HG03280 (cell line): ENCODE data around the gene ADM5.

Source experiments
- ATAC-seq: cut with Tn5 transposase; IDR thresholded peaks from one replicate; pipeline ENCODE4 v1.9.1; 2021; ENCODE audit warnings: mild to moderate bottlenecking, moderate library complexity; ENCODE audit not compliant: unreplicated experiment

The ADM5 gene

GRCh38 chr19:49679771-49680413 is 9.5 kb upstream of the ADM5 start:
- no peak for ATAC-seq

GRCh38 chr19:49680421-49681351 is 8.7 kb upstream of the ADM5 start:
- ATAC-seq = no peak

DNA sequence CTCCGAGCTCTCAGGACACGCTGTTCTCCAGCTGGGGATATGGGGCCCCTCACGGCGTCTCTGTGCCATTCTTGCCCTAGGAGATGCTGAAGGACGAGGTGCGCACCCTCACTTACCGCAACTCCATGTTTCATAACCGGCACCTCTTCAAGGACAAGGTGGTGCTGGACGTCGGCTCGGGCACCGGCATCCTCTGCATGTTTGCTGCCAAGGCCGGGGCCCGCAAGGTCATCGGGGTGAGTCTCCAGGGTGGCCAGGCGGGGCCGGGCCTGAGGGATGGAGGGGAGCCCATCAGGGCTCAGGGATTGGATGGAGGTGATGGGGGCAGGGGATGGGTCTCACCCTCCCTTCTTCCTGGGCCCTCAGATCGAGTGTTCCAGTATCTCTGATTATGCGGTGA is 7.6 kb upstream of the ADM5 start:
- no peak for ATAC-seq

GRCh38 chr19:49682274-49682673 is 7.1 kb upstream of the ADM5 start:
- ATAC-seq = no peak

- no peak for ATAC-seq
These were observed 5.6 kb upstream of the ADM5 start for GRCh38 chr19:49683814-49684250.

GRCh38 chr19:49684251-49684982 is 5.0 kb upstream of the ADM5 start:
- no peak for ATAC-seq

DNA sequence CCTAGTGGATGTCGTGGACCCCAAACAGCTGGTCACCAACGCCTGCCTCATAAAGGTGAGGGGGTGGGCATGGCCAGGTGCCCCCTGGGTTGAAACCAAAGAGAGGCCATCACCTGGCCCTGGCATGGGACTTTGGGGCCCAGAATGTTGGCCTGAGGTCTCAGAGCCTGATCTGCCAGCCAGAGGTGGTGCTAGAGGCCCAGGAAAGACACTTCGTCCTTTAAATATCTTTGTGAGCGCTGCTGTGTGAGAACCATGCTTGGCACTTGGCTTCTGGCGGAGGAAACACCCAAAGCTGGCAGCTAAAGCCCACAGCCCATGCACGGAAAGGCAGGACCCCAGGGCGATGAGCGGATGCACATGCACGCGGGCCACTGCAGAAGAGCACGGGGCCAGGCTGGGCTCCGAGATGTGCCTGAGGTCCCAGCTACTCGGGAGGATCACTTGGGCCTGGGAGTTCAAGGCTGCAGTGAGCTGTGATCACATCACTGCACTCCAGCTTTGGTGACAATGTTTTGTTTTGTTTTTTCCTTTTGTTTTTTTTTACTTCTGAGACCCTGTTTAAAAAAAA is 4.3 kb upstream of the ADM5 start:
- no peak for ATAC-seq

- no peak for ATAC-seq
These were observed 3.5 kb upstream of the ADM5 start for GRCh38 chr19:49685845-49686332.

DNA sequence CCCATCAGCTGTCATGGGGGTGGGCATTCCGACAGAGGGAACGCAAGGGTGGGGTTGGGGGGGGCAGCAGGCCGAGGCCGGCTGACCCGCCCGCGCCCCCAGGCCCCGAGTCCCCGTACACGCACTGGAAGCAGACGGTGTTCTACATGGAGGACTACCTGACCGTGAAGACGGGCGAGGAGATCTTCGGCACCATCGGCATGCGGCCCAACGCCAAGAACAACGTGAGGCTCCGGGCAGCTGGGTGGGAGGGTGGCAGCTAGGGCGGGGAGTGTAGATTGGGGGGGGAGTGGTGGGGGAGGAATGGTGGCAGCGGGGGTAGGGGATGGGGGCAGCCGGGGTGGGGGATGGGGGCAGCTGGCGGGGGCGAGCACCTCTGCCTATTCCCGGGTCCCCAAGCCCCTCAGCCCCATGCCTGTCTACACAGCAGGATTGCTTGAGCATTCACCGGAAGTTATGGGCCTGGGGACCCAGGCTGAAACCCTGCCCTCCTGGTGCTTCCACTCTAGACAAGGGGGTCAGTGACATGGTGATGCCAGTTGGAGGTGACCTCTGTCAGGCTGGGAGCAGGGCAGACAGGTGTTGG is 2.8 kb upstream of the ADM5 start:
- no peak for ATAC-seq

GRCh38 chr19:49687150-49687549 is 2.2 kb upstream of the ADM5 start:
- no peak for ATAC-seq

DNA sequence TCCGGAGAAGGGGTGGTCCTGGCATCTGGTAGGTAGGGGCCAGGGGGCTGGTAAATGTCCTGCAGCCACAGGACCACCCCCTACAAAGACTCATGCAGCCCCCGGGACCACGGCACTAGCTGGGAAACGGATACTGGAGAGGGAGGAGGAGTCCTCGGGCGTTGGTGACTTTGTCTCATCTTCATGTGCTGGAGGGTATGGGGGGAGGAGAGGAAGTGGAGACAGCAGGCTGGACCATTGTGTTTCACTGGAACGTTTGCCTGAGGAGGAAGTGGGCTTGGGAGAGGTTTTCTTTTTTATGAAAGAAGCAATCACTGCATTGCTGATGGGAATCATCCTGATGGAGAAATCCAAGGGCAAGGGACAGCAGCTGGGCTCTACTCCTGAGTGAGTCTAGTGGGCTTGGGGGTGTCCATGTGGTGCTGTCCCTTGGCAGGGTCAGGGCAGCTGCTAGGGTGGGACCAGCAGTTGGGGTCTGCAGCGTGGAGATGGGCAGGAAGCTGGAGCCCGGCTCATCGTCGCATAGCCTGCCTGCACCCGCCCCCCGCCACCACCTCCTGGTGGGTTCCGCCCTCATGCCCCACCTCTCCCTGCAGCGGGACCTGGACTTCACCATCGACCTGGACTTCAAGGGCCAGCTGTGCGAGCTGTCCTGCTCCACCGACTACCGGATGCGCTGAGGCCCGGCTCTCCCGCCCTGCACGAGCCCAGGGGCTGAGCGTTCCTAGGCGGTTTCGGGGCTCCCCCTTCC is 1.7 kb upstream of the ADM5 start:
- ATAC-seq = no peak

DNA sequence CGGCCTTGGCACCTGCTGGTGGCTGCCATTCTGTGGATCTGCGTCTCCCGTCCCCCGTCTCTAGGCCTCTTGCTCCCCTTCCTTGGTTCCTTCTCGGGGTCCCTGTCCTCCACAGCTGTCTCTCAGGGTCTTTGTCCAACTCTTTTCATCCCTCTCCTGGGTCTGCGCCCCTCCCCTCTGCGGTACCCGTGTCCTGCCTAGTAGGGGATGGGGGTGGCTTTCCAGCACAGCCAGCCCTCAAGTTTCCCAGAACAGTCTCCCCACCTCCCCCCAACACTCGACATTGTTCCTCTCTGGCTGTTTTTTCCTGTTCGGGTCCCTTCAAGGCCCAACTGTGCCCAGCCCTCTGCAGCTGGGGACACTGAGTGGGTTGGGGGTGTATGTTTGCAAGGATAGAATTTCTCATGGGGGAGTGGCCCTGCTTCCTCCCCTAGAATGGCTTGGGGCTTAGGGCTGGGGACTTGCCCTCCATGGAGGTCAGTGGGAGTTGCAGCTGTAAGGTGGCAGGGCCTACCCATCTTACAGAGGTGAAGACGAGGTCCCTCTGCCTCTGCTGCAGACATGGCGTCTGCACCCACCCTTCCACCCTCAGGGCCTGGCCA is 762 bp upstream of the ADM5 start:
- ATAC-seq = no peak

DNA sequence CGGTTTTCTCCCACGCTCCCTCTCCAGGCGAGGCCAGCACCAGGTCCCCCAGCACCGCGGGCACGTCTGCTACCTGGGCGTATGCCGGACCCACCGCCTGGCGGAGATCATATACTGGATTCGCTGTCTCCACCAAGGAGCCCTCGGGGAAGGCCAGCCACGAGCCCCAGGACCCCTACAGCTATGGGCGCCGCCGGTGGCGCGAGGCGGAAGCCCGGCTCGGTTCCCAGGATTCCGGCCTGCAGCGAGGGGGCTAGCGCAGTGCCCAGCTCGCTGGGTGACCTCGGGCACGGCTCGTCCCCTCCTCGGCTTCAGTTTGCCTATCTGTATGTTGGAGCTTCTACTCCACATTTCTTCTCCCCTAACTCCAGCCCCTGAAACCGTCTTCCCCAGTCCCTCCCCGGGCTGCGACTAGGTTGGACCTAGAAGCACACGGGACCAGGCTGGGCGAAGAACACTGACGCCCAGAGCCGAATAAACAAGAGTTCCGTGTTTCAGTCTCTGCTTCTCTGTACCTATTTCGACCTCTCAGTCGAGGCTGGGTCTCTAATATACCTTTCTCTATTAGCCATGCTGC is 773 bp downstream of the ADM5 start:
- ATAC-seq = no peak

GRCh38 chr19:49690656-49691242 is 1.4 kb downstream of the ADM5 start, which contains the start of gene CPT1C:
Gene CPT1C (plus strand): TSS chr19:49691116. CDS start chr19:49692253, 1,137 bp downstream.
- ATAC-seq = no peak

- no peak for ATAC-seq
These were observed 2.1 kb downstream of the ADM5 start for GRCh38 chr19:49691243-49692146.

- ATAC-seq = no peak
These were observed 2.7 kb downstream of the ADM5 start for GRCh38 chr19:49692147-49692506.

DNA sequence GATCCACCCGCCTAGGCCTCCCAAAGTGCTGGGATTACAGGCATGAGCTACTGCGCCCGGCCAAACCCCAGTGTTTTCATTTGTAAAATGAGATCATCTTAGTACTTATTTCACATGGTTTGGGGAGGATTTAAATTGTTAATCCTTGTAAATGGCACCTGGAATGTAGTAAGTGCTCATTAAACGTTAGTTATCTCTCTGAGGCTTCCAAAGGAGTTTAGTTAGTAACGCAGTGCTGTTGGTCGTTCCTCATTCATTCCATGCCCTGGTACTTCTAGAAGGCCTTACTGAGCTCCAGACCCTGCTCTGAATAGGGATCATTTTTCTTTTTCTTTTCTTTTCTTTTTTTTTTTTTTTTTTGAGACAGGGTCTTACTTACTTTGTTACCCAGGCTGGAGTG is 6.7 kb downstream of the ADM5 start:
- no peak for ATAC-seq

- no peak for ATAC-seq
These were observed 7.5 kb downstream of the ADM5 start for GRCh38 chr19:49696865-49697264.
